Activated CD4-positive, alpha-beta T cell treated with anti-CD3 and anti-CD28 coated beads, Interleukin-2, Interleukin-6, amounts not matched to agents 100 ng/mL and 50 ng/mL, durations not matched to agents 16 hours and 8 hours (primary cell): ENCODE measurements around the gene AS3MT.
"Not testable (repeated sequence)": the region's sequence is repeated elsewhere in the genome, so short reads cannot be mapped to it uniquely, and the experiment has no call there.

Source experiments
- DNase-seq: peaks from one replicate; pipeline ENCODE4 v3.0.0-alpha.2; 2020

AS3MT gene, protein sequence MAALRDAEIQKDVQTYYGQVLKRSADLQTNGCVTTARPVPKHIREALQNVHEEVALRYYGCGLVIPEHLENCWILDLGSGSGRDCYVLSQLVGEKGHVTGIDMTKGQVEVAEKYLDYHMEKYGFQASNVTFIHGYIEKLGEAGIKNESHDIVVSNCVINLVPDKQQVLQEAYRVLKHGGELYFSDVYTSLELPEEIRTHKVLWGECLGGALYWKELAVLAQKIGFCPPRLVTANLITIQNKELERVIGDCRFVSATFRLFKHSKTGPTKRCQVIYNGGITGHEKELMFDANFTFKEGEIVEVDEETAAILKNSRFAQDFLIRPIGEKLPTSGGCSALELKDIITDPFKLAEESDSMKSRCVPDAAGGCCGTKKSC

DNA sequence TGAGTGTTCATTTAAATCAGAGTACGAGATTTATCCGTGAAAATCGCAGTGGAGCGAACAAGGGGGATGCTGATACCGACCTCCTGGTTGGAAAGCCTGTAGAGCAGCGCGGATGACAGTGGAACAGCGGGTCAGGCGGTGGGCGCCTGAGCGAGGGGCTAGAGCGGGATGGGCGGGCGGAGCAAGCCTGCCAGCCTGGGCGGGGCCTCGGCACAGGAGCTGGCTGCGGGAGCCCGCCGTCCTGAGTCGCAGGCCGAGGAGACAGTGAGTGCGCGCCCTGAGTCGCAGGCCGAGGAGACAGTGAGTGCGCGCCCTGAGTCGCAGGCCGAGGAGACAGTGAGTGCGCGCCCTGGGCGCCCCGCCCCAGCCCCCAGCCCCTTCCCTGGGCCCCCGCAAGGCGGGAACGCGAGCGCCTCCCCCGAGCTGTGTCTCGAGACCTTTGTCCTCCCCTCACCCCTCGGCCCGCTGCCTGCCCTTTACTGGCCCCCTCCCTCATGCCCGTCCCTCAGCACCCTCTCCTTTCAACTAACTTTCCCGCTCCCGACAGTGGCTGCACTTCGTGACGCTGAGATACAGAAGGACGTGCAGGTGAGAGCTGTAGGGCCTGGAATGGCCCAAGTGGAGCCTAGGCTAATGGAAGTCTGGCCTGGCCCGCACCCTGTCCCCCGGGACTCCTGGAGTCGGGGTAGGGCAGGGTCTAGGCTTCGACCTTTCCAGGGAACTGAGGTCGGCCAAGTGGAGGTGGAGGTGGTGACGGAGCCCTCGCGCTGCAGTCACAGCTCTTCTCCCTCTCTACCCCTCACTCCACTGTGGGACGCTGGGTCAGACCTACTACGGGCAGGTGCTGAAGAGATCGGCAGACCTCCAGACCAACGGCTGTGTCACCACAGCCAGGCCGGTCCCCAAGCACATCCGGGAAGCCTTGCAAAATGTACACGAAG, at the start of gene AS3MT:
Gene AS3MT, plus strand, starts transcription at position 213 of the 941 bp plus-strand sequence. Its CDS starts 123 bp downstream, at position 336.
- DNase-seq: peak; percentile 24

- not testable (repeated sequence) for DNase-seq
Observed at GRCh38 chr10:102820008-102820407, 49.3 kb upstream of the AS3MT start.

DNA sequence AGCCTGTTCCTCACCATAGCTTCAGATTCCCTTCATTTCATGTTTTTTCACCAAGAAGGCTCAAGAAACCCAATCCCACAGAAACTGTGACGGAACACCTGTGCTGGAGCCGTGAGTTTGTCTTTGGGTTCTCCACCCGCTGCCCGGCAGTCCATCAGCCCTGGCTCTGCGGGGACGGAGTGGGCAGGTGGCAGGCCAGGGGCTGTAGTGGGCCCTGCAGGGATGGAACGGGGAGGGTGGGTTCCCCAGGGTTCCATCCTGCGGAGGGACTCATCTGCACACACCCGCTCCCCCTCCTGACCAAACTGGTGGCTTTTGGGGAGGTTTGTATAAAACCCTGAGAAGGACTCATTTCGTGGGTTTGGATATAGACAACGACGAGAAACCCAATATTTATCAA, 47.0 kb upstream of the AS3MT start:
- no peak for DNase-seq

DNA sequence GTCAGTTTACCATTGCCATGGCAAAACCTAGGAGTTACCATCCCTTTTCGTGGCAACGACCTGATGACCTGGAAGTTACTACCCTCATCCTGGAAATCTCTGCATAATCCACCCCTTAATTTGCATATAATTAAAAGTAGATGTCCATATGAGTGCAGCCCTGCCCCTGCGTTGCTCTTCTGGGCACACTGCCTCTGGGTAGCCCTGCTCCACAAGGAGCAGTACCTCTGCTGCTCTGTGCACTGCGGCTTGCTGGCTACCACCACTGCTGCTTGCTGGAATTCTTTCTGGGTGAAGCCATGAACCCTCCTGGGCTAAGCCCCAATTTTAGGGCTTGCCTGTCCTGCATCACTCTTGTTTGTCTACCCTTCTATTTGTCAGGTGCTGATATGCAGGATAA, 44.6 kb upstream of the AS3MT start:
- no peak for DNase-seq

DNA sequence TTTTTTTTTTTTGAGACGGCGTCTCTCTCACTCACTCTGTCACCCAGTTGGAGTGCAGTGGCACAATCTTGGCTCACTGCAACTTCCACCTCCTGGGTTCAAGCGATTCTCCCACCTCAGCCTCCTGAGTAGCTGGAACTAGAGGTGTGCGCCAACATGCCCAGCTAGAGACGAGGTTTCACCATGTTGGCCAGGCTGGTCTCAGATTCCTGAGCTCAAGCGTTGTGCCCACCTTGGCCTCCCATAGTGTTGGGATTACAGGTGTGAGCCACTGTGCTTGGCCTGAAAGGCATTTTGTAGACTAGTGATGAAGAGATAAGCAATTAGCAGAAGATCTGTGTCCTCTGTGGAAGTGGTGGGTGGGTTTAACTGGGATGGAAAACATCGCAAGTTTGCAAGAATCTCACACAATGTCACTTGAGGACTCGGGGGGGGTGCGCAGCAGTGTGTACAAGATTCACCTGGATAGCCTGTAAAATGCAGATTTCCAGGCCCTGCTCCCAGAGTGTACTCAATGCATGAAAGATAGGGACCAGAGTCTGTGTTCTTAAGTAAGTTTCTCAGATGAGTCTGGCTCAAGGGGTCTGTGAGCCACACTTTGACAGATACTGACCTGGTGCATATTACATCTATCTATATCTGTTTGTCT, 43.0 kb upstream of the AS3MT start:
- DNase-seq: no peak

DNA sequence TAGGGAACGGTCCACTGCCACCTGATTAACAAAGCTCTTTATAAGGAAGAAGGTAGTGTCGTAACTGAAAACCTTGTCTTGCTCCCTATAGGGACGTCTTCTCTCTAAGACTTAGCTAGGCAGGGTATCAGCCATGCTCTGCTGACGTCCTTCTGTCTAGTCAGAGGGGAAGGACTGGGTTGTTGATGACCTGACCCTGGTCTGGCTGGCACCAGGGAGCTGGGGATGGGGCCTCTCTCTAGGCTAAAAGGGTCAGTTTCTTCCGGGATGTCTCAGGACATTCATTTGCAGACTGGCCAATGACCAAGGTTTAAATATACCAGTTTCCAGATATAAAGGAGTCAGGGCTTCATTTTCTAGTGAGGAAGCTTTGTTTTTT, 41.7 kb upstream of the AS3MT start:
- no peak for DNase-seq

DNA sequence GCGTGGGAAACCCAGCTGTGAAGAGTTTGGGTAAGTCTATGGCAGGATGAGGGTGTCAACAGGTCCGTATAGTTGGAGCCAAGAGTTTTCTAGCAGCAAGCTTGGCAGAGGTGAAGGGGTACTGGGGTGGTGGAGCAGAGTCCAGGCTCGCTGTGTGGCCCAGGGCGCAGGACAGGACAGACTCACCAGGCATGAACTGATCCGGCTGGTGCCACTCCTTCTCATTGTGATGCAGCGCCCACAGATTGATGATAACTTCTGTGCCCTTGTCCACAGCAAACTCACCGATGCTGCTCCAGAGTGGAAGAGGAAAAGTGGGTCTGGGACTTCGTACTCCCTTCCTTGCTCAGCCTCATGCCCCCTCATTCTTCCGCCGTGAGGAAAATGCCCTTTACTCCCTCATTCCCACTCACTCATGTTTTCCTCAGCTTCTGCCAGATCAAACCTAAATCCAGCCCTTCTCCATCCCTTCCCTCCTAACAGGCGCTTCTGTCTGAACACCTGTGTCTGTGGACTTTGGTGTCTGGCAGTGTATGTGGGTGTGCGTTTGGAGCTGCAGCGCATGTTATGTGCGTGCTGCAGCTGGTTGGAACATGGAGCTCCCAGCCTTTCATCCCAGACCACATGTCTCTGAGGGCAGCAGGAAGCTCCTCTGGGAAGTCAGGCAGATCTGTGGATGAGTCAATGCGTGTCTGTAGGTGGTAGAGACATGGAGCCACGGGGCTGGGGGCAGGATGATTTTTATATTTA, 37.8 kb upstream of the AS3MT start:
- DNase-seq: no peak

DNA sequence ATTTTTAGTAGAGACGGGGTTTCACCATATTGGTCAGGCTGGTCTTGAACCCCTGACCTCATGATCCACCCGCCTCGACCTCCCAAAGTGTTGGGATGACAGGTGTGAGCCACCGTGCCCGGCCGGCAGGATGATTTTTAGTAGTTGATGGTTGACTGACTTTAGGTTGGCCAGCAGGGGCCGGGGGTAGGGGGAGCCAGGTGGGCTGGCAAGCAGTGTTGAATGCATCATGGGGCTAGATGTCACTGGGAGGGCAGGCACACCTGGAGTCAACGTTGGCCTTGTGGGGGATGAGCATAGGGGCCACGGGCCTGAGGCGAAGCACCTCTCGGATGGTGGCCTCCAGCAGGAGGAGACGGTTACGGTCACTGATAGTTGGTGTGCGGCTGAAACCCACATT, 37.0 kb upstream of the AS3MT start:
- no peak for DNase-seq

DNA sequence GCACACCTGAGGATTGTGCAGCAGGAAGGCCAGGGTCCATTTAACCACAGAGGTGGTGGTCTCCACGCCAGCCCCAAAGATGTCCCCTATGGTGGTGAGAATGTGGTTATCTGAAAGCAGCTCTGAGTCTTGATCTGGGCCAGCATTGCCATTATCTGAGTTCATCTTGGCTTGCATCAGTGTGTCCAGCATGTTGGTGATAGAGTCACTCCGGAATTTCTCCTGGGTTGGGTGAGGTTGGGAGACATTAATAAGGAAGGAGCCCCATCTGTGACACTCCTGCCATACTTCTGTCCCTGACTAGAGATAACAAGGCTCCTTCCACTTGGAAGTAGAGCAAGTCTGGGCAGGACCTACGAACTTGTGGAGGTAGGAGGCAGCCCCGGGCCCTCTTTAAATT, 36.3 kb upstream of the AS3MT start:
- DNase-seq: no peak

DNA sequence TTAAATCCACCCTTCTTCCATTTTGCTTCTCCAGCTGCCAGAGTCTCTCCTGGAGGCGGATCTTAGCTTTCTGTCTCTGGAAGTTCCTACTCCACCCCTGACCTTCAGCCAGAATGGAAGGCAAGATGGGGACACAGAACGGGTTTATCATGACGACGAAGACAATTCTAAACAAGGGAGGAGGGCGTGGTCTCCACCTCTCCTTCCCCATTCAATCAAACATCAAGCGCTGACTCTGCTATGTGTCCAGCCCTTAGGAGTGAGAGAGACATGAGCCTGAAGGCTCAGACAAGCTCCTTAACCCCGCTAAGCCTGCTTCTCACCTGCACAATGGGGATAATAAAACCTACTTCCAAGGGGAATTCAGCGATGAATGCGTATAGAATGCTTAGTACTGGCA, 35.1 kb upstream of the AS3MT start:
- no peak for DNase-seq

DNA sequence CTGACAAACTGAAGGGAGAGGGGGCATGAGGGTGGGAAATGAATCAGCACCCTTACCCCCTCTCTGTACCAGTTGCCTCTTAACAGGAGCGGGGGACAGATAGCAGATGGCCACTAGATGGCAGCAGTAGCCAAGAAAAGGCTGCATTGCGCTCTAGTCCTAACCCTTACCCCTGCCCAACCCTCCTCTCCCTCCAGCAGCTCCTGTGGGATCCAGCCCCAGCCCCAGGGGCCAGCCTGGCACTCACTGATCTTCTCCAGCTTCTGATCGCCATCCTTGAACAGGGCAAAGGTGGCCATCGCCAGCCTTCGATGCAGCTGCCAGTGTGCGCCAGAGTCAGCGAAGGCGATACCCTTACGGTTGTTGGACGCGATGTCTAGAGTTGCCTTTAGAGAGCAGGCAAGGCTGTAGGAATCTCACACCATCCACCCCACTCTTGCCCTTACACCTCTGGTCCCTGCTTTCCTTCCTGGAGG, 34.2 kb upstream of the AS3MT start:
- peak; percentile 80 for DNase-seq

DNA sequence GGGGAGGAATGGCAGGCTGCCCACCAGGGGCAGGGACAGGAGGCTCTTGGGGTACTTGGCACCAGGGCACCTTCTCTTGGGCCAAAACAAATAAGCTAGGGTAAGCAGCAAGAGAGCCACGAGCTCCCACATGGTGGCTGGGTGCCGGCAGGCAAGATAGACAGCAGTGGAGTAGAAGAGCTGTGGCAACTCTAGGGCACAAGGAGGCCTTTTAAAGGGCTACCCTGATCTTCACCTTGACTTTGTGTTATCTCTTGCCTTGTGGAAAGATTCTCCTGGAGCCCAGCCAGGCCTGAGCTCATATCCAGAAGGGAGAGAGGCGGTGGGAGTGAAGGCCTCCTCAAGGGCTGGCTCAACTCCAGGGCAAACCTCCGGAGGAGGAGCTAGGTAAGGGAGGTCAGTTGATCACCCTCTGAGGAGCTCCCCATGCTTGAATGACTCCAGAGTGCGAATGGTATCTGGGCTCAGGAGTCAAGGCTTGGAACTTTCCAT, 32.0 kb upstream of the AS3MT start, which contains the start of gene CYP17A1:
Gene CYP17A1, minus strand, starts transcription at position 184 of the 492 bp plus-strand sequence. Its CDS starts 52 bp downstream, at position 132.
- no peak for DNase-seq

DNA sequence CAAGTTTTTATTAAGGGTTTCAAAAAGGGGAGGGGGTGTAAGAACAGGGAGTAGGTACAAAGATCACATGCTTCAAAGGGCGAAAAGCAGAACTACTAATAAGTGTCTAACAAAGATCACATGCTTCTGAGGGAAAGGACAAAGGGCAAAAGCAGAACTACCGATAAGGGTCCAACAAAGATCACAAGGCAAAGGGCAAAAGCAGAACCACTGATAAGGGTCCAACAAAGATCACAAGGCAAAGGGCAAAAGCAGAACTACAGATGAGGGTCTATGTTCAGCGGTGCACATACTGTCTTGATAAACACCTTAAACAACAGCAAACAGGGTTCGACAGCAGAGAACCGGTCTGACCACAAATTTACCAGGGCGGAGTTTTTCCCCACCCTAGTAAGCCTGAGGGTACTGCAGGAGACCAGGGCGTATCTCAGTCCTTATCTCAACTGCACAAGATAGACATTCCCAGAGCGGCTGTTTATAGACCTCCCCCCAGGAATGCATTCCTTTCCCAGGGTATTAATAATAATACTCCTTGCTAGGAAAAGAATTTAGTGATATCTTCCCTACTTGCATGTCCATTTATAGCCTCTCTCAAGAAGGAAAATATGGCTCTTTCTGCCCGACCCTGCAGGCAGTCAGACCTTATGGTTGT, 30.9 kb upstream of the AS3MT start:
- DNase-seq: not testable (repeated sequence)

- DNase-seq: no peak
Observed at GRCh38 chr10:102841827-102842345, 27.4 kb upstream of the AS3MT start.

- not testable (repeated sequence) for DNase-seq
Observed at GRCh38 chr10:102843139-102843538, 26.1 kb upstream of the AS3MT start.

GRCh38 chr10:102844190-102844776, 25.0 kb upstream of the AS3MT start:
- not testable (repeated sequence) for DNase-seq

- DNase-seq: no peak
Observed at GRCh38 chr10:102845352-102845902, 23.8 kb upstream of the AS3MT start.

DNA sequence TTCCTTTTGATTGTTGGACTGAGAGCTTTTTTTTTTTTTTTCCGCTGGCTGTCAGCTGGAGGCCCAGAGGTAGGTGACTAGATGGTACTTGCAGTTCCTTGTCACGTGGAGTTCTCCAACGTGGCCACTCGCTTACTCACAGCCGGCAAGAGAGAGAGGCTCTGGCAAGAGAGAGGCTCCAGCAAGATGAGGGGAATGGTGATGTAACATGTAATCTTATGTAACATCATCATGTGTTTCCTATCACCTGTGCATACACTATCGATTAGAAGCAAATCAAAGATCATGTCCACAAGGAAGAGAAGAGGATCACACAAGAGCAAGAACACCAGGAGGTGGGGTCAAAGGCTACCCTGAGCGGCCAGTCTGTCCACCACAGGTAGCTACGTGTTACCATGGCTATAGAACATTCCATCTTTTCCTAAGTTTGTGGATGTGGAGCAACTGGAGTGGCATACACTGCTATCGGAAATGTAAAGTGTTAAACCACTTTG, 19.2 kb upstream of the AS3MT start:
- no peak for DNase-seq

GRCh38 chr10:102853237-102853636, 16.0 kb upstream of the AS3MT start:
- not testable (repeated sequence) for DNase-seq

DNA sequence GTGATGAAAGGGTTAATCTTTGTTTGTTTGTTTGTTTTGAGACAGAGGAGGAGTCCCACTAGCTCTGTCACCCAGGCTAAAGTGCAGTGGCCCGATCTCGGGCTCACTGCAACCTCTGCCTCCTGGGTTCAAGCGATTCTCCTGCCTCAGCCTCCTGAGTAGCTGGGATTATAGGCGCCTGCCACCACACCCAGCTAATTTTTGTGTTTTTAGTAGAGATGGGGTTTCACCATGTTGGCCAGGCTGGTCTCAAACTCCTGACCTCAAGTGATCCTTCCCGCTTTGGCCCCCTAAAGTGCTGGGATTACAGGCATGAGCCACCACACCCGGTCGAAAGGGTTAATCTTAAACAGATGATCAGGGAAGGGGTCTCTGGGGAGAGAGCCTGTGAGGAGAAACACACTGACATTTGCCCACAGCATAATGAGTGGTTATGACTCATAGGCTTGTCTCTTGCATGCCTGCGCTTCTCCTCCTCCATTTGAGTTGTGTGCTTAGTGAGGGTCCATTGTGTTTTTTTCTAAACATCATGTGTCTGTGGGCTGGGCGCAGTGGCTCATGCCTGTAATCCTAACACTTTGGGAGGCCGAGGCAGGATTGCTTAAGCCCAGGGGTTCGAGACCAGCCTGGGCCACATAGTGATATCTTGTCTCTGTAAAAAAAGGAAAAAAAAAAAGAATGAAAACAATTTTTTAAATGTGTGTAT, 13.4 kb upstream of the AS3MT start:
- DNase-seq: not testable (repeated sequence)
